Measurements from ENCODE around the gene TMEM154.

Gene TMEM154

DNA sequence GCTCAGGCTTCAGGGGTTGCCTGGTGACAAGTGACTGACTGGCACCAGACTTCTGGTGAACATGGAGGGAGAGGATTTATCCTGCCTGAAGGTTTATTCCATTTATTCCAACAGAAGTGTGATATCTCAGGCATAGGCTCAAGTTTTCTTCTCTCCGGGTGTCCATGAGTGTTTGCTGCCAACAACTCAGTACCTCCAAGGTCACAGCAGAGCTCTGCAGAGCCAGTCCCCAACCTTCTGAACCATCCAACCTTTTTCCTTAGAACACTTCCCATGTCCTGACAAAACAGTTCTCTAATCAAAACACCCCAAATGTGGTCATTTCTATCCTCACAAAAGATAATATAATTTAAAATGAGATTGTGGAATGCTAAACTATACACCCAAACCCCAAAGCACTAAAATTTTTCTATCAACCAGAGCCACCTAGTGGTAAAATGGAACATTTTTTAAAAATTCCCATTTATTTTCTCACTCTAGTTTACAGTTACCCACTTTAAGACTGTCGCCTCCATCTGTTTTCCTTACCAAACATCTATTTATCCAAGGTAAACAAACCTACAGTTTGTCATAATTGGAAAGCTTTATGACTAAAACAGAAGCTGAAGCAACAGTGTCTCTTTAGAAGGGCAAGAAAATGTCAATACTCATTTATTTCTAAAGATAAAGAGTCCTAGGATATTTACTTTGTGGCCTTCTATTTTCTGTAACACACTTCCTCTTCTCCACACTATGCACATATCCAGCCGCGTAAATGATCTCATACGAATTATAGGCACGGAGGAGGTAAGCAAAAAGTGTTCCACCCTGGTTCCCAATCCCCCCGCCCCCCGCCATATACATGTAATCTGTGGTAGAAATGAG lies 39.5 kb downstream of the TMEM154 start:
- FAIRE-seq (no peak), DNase-seq (ENCODE audit: insufficient read length, low spot score) (no peak)
- no peak for TF ChIP-seq TAF1 (IDR thresholded peaks at IDR 0.05; ENCODE audit: low read depth, low read length)
- TF ChIP-seq PAX5 (IDR thresholded peaks at IDR 0.05; ENCODE audit: insufficient read depth, low read length, severe bottlenecking): no peak
- TF ChIP-seq POU2F2 (IDR thresholded peaks at IDR 0.05; ENCODE audit: low read depth, low read length): no peak
- no peak for TF ChIP-seq POLR2AphosphoS5 (IDR thresholded peaks at IDR 0.05; ENCODE audit: low read depth, low read length)
- no peak for TF ChIP-seq POLR2A (IDR thresholded peaks at IDR 0.05; ENCODE audit: low read depth, low read length)
- TF ChIP-seq SPI1 (IDR thresholded peaks at IDR 0.05; ENCODE audit: low read depth, low read length): no peak

GRCh38 chr4:152635851-152636250 lies 43.9 kb downstream of the TMEM154 start:
- TF ChIP-seq POLR2A (IDR thresholded peaks at IDR 0.05; ENCODE audit: low read depth, low read length) (no peak), TAF1 (IDR thresholded peaks at IDR 0.05; ENCODE audit: low read depth, low read length) (no peak), SPI1 (IDR thresholded peaks at IDR 0.05; ENCODE audit: low read depth, low read length) (no peak), POU2F2 (IDR thresholded peaks at IDR 0.05; ENCODE audit: low read depth, low read length) (no peak), POLR2AphosphoS5 (IDR thresholded peaks at IDR 0.05; ENCODE audit: low read depth, low read length) (no peak), PAX5 (IDR thresholded peaks at IDR 0.05; ENCODE audit: insufficient read depth, low read length, severe bottlenecking) (no peak)
- DNase-seq (ENCODE audit: insufficient read length, low spot score): no peak
- FAIRE-seq: peak; percentile 71

DNA sequence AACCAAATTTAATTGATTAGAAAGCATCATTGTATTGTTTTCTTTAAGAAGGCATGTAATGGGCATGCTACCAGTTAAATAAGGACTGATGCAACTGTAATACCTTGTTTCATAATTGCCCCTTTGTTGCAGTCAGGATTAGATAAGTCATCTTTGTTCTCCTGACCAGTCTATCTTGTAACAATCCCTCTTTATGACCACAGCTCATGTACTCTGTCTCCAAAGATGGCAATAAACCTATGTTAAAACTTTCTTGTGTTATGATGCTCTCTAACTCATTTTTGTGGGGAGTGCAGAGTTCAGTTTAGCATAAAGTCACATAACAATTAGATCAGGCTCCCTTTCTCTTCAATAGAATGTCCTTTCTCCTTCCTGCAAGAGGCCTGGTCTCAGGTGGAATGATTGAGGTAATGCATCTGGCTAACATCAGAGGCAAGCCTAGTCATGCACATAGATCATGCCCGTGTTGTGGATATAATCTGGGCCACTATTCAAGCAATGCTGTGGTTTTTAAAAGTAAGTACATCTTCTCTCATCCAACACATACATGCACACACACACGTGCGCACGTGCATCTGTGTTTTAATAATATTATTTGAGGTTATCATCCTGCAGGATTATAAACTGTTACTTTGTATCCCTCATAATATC lies 45.6 kb downstream of the TMEM154 start:
- DNase-seq (ENCODE audit: insufficient read length, low spot score) (no peak), FAIRE-seq (peak; percentile 72)
- TF ChIP-seq PAX5 (IDR thresholded peaks at IDR 0.05; ENCODE audit: insufficient read depth, low read length, severe bottlenecking): no peak
- no peak for TF ChIP-seq POU2F2 (IDR thresholded peaks at IDR 0.05; ENCODE audit: low read depth, low read length)
- no peak for TF ChIP-seq SPI1 (IDR thresholded peaks at IDR 0.05; ENCODE audit: low read depth, low read length)
- no peak for TF ChIP-seq TAF1 (IDR thresholded peaks at IDR 0.05; ENCODE audit: low read depth, low read length)
- TF ChIP-seq POLR2AphosphoS5 (IDR thresholded peaks at IDR 0.05; ENCODE audit: low read depth, low read length): no peak
- TF ChIP-seq POLR2A (IDR thresholded peaks at IDR 0.05; ENCODE audit: low read depth, low read length): no peak

DNA sequence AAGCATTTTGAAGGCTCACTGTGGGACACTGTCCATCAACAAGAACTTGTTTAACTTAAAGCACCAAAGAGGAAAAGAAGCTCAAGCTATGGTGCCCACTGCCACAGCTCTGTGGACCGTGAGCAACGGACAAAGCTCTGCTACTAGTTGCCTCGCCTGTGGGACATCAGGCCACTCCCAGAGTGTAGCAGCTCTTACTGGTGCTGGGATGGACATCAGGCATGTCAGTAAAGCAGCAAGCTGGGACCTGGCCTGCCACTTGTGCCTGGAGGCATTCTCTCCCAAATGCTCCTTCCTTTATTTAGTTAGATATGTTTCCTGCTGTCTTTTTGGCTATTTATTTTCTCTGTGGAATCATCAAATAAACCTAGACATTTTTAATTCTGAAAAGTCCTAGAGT lies 46.7 kb downstream of the TMEM154 start:
- DNase-seq (ENCODE audit: insufficient read length, low spot score): no peak
- no peak for FAIRE-seq

DNA sequence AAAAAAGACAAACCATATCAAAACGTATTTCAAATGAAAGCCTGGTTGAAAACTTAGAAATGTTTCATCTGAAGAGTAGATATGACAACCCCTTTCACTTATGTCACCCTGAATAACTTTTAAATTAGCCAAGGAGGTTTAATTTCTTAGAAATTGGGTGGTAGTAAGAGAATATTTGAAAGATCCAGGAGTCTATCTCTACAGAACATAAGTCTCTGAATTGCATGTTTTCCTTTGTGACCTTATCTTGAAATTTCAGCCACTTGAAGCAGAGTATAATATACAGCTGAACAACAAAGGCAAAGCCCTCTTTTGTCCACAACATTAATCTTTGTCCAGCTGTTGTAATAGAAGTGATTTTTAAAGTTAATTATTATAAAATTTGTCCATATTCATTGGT lies 49.5 kb downstream of the TMEM154 start:
- DNase-seq (ENCODE audit: insufficient read length, low spot score) (no peak), FAIRE-seq (no peak)
- no peak for TF ChIP-seq PAX5 (IDR thresholded peaks at IDR 0.05; ENCODE audit: insufficient read depth, low read length, severe bottlenecking)
- no peak for TF ChIP-seq POLR2AphosphoS5 (IDR thresholded peaks at IDR 0.05; ENCODE audit: low read depth, low read length)
- no peak for TF ChIP-seq TAF1 (IDR thresholded peaks at IDR 0.05; ENCODE audit: low read depth, low read length)
- no peak for TF ChIP-seq SPI1 (IDR thresholded peaks at IDR 0.05; ENCODE audit: low read depth, low read length)
- no peak for TF ChIP-seq POLR2A (IDR thresholded peaks at IDR 0.05; ENCODE audit: low read depth, low read length)
- no peak for TF ChIP-seq POU2F2 (IDR thresholded peaks at IDR 0.05; ENCODE audit: low read depth, low read length)

More for the DNA sequence above, 46.7 kb downstream of the TMEM154 start:
- TF ChIP-seq POLR2AphosphoS5 (IDR thresholded peaks at IDR 0.05; ENCODE audit: low read depth, low read length): no peak
- no peak for TF ChIP-seq PAX5 (IDR thresholded peaks at IDR 0.05; ENCODE audit: insufficient read depth, low read length, severe bottlenecking)
- TF ChIP-seq SPI1 (IDR thresholded peaks at IDR 0.05; ENCODE audit: low read depth, low read length): no peak
- TF ChIP-seq POLR2A (IDR thresholded peaks at IDR 0.05; ENCODE audit: low read depth, low read length): no peak
- TF ChIP-seq POU2F2 (IDR thresholded peaks at IDR 0.05; ENCODE audit: low read depth, low read length): no peak
- no peak for TF ChIP-seq TAF1 (IDR thresholded peaks at IDR 0.05; ENCODE audit: low read depth, low read length)

DNA sequence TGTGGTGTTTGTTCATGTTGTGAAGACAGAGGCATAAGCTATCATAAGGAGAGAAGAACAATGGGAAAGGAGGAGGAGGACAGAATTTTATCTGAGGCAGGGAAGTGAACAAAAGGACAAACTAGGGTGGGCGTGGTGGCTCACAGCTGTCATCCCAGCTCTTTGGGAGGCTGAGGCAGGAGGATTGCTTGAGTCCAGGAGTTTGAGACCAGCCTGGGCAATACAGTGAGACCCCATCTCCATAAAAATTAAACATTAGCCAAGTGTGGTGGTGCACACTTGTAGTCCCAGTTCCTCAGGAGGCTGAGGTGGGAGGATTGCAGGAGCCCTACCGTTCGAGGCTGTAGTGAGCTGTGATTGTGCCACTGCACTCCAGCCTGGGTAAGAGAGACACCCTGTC lies 49.9 kb downstream of the TMEM154 start:
- no peak for TF ChIP-seq SPI1 (IDR thresholded peaks at IDR 0.05; ENCODE audit: low read depth, low read length)
- no peak for TF ChIP-seq POU2F2 (IDR thresholded peaks at IDR 0.05; ENCODE audit: low read depth, low read length)
- TF ChIP-seq POLR2AphosphoS5 (IDR thresholded peaks at IDR 0.05; ENCODE audit: low read depth, low read length): no peak
- TF ChIP-seq POLR2A (IDR thresholded peaks at IDR 0.05; ENCODE audit: low read depth, low read length): no peak
- DNase-seq (ENCODE audit: insufficient read length, low spot score) (no peak), FAIRE-seq (no peak)

- FAIRE-seq (no peak), DNase-seq (ENCODE audit: insufficient read length, low spot score) (no peak)
- TF ChIP-seq POLR2AphosphoS5 (IDR thresholded peaks at IDR 0.05; ENCODE audit: low read depth, low read length) (no peak), PAX5 (IDR thresholded peaks at IDR 0.05; ENCODE audit: insufficient read depth, low read length, severe bottlenecking) (no peak), POLR2A (IDR thresholded peaks at IDR 0.05; ENCODE audit: low read depth, low read length) (no peak), TAF1 (IDR thresholded peaks at IDR 0.05; ENCODE audit: low read depth, low read length) (no peak), POU2F2 (IDR thresholded peaks at IDR 0.05; ENCODE audit: low read depth, low read length) (no peak), SPI1 (IDR thresholded peaks at IDR 0.05; ENCODE audit: low read depth, low read length) (no peak)
These were observed 51.7 kb downstream of the TMEM154 start for GRCh38 chr4:152628128-152628527.

DNA sequence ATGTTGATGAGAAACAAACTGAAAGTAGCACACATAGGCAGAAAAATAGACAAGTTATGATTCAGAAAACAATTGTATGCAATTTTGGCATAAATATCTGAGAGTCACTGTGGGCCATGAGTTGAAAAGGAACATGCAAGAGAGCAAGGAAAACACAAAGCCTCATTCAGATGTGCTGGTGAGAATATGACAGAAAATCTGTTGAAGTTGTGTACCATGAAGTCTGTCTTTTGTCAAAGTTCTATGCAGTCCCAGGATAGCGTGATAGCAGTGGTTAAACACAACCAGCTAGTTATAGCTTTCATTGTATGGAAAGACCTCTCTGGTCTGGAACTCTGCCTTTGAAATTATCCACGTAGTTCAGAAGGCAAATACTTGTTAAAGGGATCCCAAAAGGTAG lies 53.0 kb downstream of the TMEM154 start:
- DNase-seq (ENCODE audit: insufficient read length, low spot score): no peak
- TF ChIP-seq PAX5 (IDR thresholded peaks at IDR 0.05; ENCODE audit: insufficient read depth, low read length, severe bottlenecking) (no peak), POLR2AphosphoS5 (IDR thresholded peaks at IDR 0.05; ENCODE audit: low read depth, low read length) (no peak), TAF1 (IDR thresholded peaks at IDR 0.05; ENCODE audit: low read depth, low read length) (no peak), SPI1 (IDR thresholded peaks at IDR 0.05; ENCODE audit: low read depth, low read length) (no peak), POU2F2 (IDR thresholded peaks at IDR 0.05; ENCODE audit: low read depth, low read length) (no peak), POLR2A (IDR thresholded peaks at IDR 0.05; ENCODE audit: low read depth, low read length) (no peak)
- no peak for FAIRE-seq

DNA sequence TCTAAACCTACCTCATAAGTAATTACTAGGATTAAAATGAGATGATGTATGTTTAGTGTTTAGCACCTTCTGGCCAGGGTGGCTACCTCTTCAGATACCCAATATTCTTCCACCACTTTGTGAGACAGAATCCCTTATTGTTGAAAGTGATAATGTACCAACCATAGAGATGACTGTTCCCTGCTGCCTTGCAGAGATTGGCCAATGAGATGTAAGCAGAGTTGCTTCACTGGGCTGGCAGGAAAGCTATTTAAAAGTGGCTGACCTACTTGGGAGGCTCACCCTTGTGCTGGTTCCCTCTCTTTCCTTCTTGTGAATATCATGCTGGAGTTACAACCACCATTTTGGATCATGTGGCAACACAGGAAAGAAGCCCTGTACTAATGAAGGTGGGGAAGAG lies 58.9 kb downstream of the TMEM154 start:
- FAIRE-seq (no peak), DNase-seq (ENCODE audit: insufficient read length, low spot score) (no peak)
- TF ChIP-seq TAF1 (IDR thresholded peaks at IDR 0.05; ENCODE audit: low read depth, low read length) (no peak), PAX5 (IDR thresholded peaks at IDR 0.05; ENCODE audit: insufficient read depth, low read length, severe bottlenecking) (no peak), POLR2A (IDR thresholded peaks at IDR 0.05; ENCODE audit: low read depth, low read length) (no peak)
